OCI-LY3 (cell line): Measurements from ENCODE around the gene CITED2.
A peak's percentile ranks its signal among the peaks of the same experiment; 100 is the strongest.

Experiments used
- H2AFZ ChIP-seq: fragments of 200-600, 300-600 bp; shearing (Covaris generic); 2 replicates; pipeline ENCODE4 v1.6.0; 2014; ENCODE audit warnings: antibody characterized with exemption, low read depth, low read length
- H3K27ac ChIP-seq: fragments of 200-600, 300-600 bp; sonication (generic); 2 replicates; pipeline ENCODE4 v1.5.1; 2014; ENCODE audit warnings: mild to moderate bottlenecking, low read length, moderate library complexity, mixed read lengths
- H3K27me3 ChIP-seq: fragments of 200-600, 300-600 bp; sonication (generic); 2 replicates; pipeline ENCODE4 v1.6.1; 2014; ENCODE audit warnings: low read depth, low read length, mixed read lengths
- H3K36me3 ChIP-seq: fragments of 200-600, 300-600 bp; sonication (generic); replicated peaks from 2 replicates; pipeline ENCODE3; 2014; ENCODE audit warnings: low read depth, low read length, mixed read lengths
- H3K4me1 ChIP-seq: fragments of 300-600, 200-600 bp; sonication (generic); 2 replicates; pipeline ENCODE4 v1.6.1; 2014; ENCODE audit warnings: low read length, mixed read lengths
- H3K4me2 ChIP-seq: fragments of 200-600, 300-600 bp; sonication (generic); 2 replicates; pipeline ENCODE4 v1.6.1; 2014; ENCODE audit warnings: low read length, mixed read lengths
- H3K4me3 ChIP-seq: fragments of 300-600, 200-600 bp; sonication (generic); 2 replicates; pipeline ENCODE4 v1.5.1; 2014; ENCODE audit warnings: antibody characterized with exemption, mild to moderate bottlenecking, low read length, moderate library complexity
- H3K79me2 ChIP-seq: fragments of 300-600, 200-600 bp; shearing (Covaris generic); 2 replicates; pipeline ENCODE4 v1.6.1; 2014; ENCODE audit warnings: mild to moderate bottlenecking, low read length, mixed read lengths
- H3K9ac ChIP-seq: fragments of 300-600, 200-600 bp; shearing (Covaris generic); 2 replicates; pipeline ENCODE4 v1.6.0; 2014; ENCODE audit warnings: mild to moderate bottlenecking, low read length, moderate library complexity
- H3K9me3 ChIP-seq: fragments of 200-600, 300-600 bp; shearing (Covaris generic); 2 replicates; pipeline ENCODE4 v1.6.1; 2014; ENCODE audit warnings: low read length, mixed read lengths; ENCODE audit not compliant: insufficient read depth
- H4K20me1 ChIP-seq: fragments of 200-600, 300-600 bp; sonication (generic); 2 replicates; pipeline ENCODE4 v1.6.1; 2016; ENCODE audit warnings: low read length, mixed read lengths; ENCODE audit not compliant: insufficient read depth
- CTCF ChIP-seq: fragments of 200-600, 300-600 bp; sonication (generic); IDR thresholded peaks from 2 replicates; pipeline ENCODE4 v1.5.1; 2014; ENCODE audit warnings: antibody characterized with exemption, low read length, low read depth
- EZH2phosphoT487 ChIP-seq: fragments of 200-600 bp; shearing (Covaris generic); IDR thresholded peaks from 2 replicates; pipeline ENCODE4 v1.6.1; 2018; ENCODE audit warnings: antibody characterized with exemption, mixed run types, low read depth

CITED2 gene

GRCh38 chr6:139324301-139324555, 50.2 kb downstream of the CITED2 start:
- Histone ChIP-seq H4K20me1 (no peaks in the 10 kb centered on the region), H3K4me1 (peaks cover 40% of the 10 kb centered on the region), H3K36me3 (no peaks in the 10 kb centered on the region), H2AFZ (no peak overlapping the region), H3K9ac (no peak overlapping the region), H3K27ac (no peak overlapping the region), H3K4me2 (no peak overlapping the region), H3K27me3 (no peaks in the 10 kb centered on the region), H3K9me3 (no peaks in the 10 kb centered on the region), H3K4me3 (no peak overlapping the region), H3K79me2 (no peaks in the 10 kb centered on the region)
- TF ChIP-seq EZH2phosphoT487 (no peak), CTCF (no peak)

GRCh38 chr6:139323511-139324300, 50.7 kb downstream of the CITED2 start:
- H3K9ac ChIP-seq: no peak overlapping the region
- H3K4me3 ChIP-seq: peak overlapping the region; percentile 30

More at GRCh38 chr6:139323511-139324300, 50.7 kb downstream of the CITED2 start:
- Histone ChIP-seq H3K36me3 (no peaks in the 10 kb centered on the region), H2AFZ (peak overlapping the region; percentile 86; the same call in 1 of the 2 replicates), H3K27me3 (no peaks in the 10 kb centered on the region), H4K20me1 (no peaks in the 10 kb centered on the region), H3K27ac (no peak overlapping the region), H3K4me1 (peaks cover 40% of the 10 kb centered on the region), H3K79me2 (no peaks in the 10 kb centered on the region), H3K4me2 (peak overlapping the region; percentile 67), H3K9me3 (no peaks in the 10 kb centered on the region)
- TF ChIP-seq EZH2phosphoT487: no peak
- no peak for TF ChIP-seq CTCF
